ENCODE data around the gene MEPE. TPM values are rescaled to one million over a fixed set of nuclear protein-coding genes. Genes with fewer than 3 reads are reported as not detected.
A peak's percentile ranks its signal among the peaks of the same experiment; 100 is the strongest.

MEPE gene
- total and polyA plus RNA-seq, 2 of the 8 experiments (the other 6 are each of a cell fraction or from before 2014, with no cell fraction given), result not detected

DNA sequence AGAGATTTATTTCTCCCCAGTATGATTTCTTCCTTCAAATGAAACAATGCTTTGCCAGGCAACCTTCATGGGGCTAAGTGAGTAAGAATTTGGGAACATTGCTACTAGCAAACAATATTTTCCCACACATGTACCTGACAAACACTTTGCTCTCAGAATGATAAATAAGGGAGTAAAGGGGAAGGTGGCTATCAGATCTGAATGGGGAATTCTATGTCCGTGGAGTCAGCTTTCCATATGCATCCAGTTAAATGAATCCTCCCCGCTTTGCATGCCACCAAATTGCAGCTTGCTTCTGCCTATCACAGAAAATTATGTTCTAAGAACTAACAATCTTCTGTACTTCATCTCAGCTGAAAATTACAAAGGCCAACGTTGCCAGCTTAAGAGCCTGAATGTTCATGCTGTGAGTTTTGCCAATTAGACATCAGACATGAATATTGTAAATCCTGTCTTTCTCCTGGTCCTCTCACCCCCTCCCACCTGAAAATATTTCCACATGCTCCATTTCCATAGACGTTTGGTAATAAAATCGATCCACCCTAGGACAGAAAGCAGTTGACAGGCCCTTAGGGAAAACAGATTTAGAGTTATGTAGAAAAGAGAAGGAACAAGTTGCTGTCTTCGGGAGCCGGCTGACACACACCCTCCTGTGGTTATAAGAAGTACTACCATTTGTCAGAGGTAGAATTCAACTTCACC, 6.3 kb downstream of the MEPE start:
- Histone ChIP-seq H4K20me1 (replicated peaks in 1 of 2; ENCODE audit: control insufficient read depth in 1 of 2, insufficient read depth in 2 of 2, low read length in 2 of 2) (no peaks in the 10 kb centered on the region), H4K91ac (replicated peaks; ENCODE audit: insufficient read length, low read length) (no peak overlapping the region), H3K14ac (ENCODE audit: insufficient read length) (no peak overlapping the region), H3K9me3 (ENCODE audit: insufficient read depth in 2 of 2, low read depth in 1 of 2, low read length in 1 of 2) (no peaks in the 10 kb centered on the region), H4K5ac (ENCODE audit: insufficient read length, low read depth, low read length) (no peak overlapping the region), H2BK120ac (replicated peaks; ENCODE audit: low read depth, low read length) (no peak overlapping the region), H3K27me3 (replicated peaks in 1 of 4; ENCODE audit: control insufficient read depth in 3 of 4, extremely low read depth in 1 of 4, insufficient read depth in 3 of 4, low read length in 3 of 4) (no peaks in the 10 kb centered on the region), H4K8ac (ENCODE audit: extremely low read depth, insufficient read depth, low read length) (no peak overlapping the region), H3K9ac (replicated peaks in 1 of 4; ENCODE audit: extremely low read depth in 1 of 4, low read depth in 3 of 4, low read length in 3 of 4) (no peak overlapping the region), H3K4ac (replicated peaks; ENCODE audit: insufficient read length, low read depth, low read length) (no peak overlapping the region), H3K4me1 (replicated peaks in 1 of 4; ENCODE audit: control insufficient read depth in 3 of 4, insufficient read depth in 4 of 4, low read length in 3 of 4) (peaks cover 0 to 10% (median 4%) of the 10 kb centered on the region in 4 experiments; a peak in 5 of 7 replicates), H3K56ac (replicated peaks; ENCODE audit: insufficient read length, low read depth, low read length) (no peak overlapping the region), H3K27ac (ENCODE audit: low read depth, low read length) (0 out of 2 replicates have a peak overlapping the region, but pooled peaks have one; percentile 48), H2BK12ac (ENCODE audit: low read depth, low read length) (no peak overlapping the region), H3K23ac (ENCODE audit: insufficient read length) (no peak overlapping the region), H3K18ac (ENCODE audit: extremely low read depth, low read length) (no peak overlapping the region), H2BK15ac (ENCODE audit: low read length) (no peak overlapping the region), H2AFZ (ENCODE audit: low read length) (peak overlapping the region; percentile 54; the same call in 1 of the 2 replicates), H2BK5ac (ENCODE audit: low read depth, low read length) (no peak overlapping the region), H3K4me3 (ENCODE audit: extremely low read depth in 1 of 4, insufficient read depth in 2 of 4, low read depth in 3 of 4, low read length in 4 of 4) (no peak overlapping the region), H2BK20ac (ENCODE audit: low read length) (no peak overlapping the region), H3K23me2 (ENCODE audit: low read depth, low read length) (no peaks in the 10 kb centered on the region), H3K79me2 (ENCODE audit: control insufficient read depth in 1 of 2, insufficient read depth in 2 of 2, low read length in 2 of 2) (no peaks in the 10 kb centered on the region), H3K79me1 (ENCODE audit: low read depth, low read length) (no peaks in the 10 kb centered on the region), H3K4me2 (ENCODE audit: insufficient read depth in 1 of 2, low read depth in 2 of 2, low read length in 2 of 2) (no peak overlapping the region; a peak in 1 of 4 replicates), H2AK5ac (ENCODE audit: low read depth, low read length) (no peak overlapping the region), H3K36me3 (ENCODE audit: control insufficient read depth in 2 of 4, insufficient read depth in 4 of 4, low read length in 3 of 4) (no peaks in the 10 kb centered on the region)
- CTCF ChIA-PET (ENCODE audit: partially characterized antibody), result interaction anchor here (0.6 to 7.0 kb wide), 63 partner anchors 10 to 743 kb away, joined by 3 to 109 read pairs (median 5); partner anchors contain the start of genes DMP1 and SPARCL1
- FAIRE-seq, result peak; percentile 88
- WGBS, 2 experiments (ENCODE audit: extremely low coverage in 1 of 2, insufficient coverage in 1 of 2, insufficient read length in 1 of 2, insufficient replicate concordance in 2 of 2, low coverage in 1 of 2, low lambda C conversion rate in 2 of 2, missing lambda C conversion rate in 1 of 2), result 34% methylated on average over 7 of the region's 7 CpGs; no CpG with 5 or more reads in 1 of the 2 experiments
- DNase-seq (ENCODE audit: low read depth in 1 of 2, low spot score in 2 of 2), result no peak
- POLR2A ChIA-PET (ENCODE audit: partially characterized antibody), result interaction anchor here (1.3 to 1.4 kb wide), 2 partner anchors 159 to 170 kb away, joined by 3 to 11 read pairs; no protein-coding TSS in a partner anchor
- TF ChIP-seq, protein P1, sequence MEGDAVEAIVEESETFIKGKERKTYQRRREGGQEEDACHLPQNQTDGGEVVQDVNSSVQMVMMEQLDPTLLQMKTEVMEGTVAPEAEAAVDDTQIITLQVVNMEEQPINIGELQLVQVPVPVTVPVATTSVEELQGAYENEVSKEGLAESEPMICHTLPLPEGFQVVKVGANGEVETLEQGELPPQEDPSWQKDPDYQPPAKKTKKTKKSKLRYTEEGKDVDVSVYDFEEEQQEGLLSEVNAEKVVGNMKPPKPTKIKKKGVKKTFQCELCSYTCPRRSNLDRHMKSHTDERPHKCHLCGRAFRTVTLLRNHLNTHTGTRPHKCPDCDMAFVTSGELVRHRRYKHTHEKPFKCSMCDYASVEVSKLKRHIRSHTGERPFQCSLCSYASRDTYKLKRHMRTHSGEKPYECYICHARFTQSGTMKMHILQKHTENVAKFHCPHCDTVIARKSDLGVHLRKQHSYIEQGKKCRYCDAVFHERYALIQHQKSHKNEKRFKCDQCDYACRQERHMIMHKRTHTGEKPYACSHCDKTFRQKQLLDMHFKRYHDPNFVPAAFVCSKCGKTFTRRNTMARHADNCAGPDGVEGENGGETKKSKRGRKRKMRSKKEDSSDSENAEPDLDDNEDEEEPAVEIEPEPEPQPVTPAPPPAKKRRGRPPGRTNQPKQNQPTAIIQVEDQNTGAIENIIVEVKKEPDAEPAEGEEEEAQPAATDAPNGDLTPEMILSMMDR (IDR thresholded peaks at IDR 0.05; ENCODE audit: control extremely low read depth in 1 of 3, insufficient read depth in 1 of 3, low read depth in 1 of 3, low read length in 3 of 3), result peak in 2 of 3 experiments; percentile 57 to 66; a peak in 3 of 4 replicates
- TF ChIP-seq RNF2 (IDR thresholded peaks at IDR 0.05; ENCODE audit: borderline replicate concordance, low read depth, low read length, missing control alignments, poor library complexity, severe bottlenecking), result no peak
- no peak for TF ChIP-seq TAF7 (optimal IDR thresholded peaks at IDR 0.05; ENCODE audit: borderline replicate concordance, low read depth, low read length)
- TF ChIP-seq RAD21 (IDR thresholded peaks at IDR 0.05 in 1 of 2, conservative IDR thresholded peaks at IDR 0.05 in 1 of 2; ENCODE audit: low read depth in 2 of 2, low read length in 2 of 2), result peak; percentile 83 to 86
- no peak for TF ChIP-seq NANOG (IDR thresholded peaks at IDR 0.05; ENCODE audit: insufficient read depth, low read depth, low read length, poor library complexity, severe bottlenecking)
- no peak for TF ChIP-seq YY1 (IDR thresholded peaks at IDR 0.05; ENCODE audit: low read depth, low read length)
- TF ChIP-seq EGR1 (IDR thresholded peaks at IDR 0.05; ENCODE audit: borderline replicate concordance, low read depth, low read length), result no peak
- TF ChIP-seq FOSL1 (IDR thresholded peaks at IDR 0.05; ENCODE audit: insufficient read depth, low read depth, low read length), result no peak
